Measurements from ENCODE around the gene NAPSA.

GRCh38 chr19:50406156-50406820 is 40.8 kb upstream of the NAPSA start:
- TF ChIP-seq CTCF (optimal IDR thresholded peaks at IDR 0.05 in 1 of 3, IDR thresholded peaks at IDR 0.05 in 1 of 3, conservative IDR thresholded peaks at IDR 0.05 in 1 of 3; ENCODE audit: extremely low read depth in 1 of 3, insufficient read depth in 2 of 3, low read length in 3 of 3), result no peak
- no peak for TF ChIP-seq EZH2 (IDR thresholded peaks at IDR 0.05; ENCODE audit: low read length)
